HG03025 (cell line): ENCODE data around the gene EEF2K.

ENCODE experiments used
- ATAC-seq: cut with Tn5 transposase; IDR thresholded peaks from one replicate; pipeline ENCODE4 v1.9.1; 2021; ENCODE audit warnings: mild to moderate bottlenecking, moderate library complexity; ENCODE audit not compliant: unreplicated experiment, low FRiP score

EEF2K gene

GRCh38 chr16:22326771-22327445 is 120.8 kb downstream of the EEF2K start:
- no peak for ATAC-seq

- ATAC-seq, result no peak
Observed at GRCh38 chr16:22327446-22327775, 121.3 kb downstream of the EEF2K start.

- ATAC-seq, result no peak
Observed at GRCh38 chr16:22328081-22328725, 122.1 kb downstream of the EEF2K start.

DNA sequence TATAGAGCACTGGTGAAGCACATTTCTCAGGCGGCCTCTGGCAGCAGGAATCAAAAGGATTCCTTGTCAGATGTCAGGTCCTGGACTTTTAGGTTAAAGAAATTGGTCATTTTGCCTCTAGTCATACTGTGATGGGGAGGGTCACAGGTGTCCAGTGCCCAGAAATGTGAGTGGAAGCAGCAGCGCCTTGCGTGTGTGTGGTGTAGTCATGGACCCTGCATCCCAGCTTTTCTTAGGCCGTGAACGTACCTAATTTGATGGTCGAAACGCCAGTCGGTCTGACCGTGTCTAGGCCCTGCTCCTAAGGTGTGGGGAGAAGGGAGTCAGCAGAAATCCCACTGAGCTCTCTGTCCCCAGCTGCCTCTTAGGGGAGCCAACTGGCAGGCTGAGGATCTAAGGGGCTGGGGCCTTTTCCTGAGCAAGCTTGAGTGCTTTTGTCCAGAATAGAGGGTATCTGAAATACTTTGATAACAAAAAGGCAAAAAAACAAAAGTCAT is 123.2 kb downstream of the EEF2K start:
- ATAC-seq, result no peak

GRCh38 chr16:22330326-22330725 is 124.2 kb downstream of the EEF2K start:
- ATAC-seq, result no peak

DNA sequence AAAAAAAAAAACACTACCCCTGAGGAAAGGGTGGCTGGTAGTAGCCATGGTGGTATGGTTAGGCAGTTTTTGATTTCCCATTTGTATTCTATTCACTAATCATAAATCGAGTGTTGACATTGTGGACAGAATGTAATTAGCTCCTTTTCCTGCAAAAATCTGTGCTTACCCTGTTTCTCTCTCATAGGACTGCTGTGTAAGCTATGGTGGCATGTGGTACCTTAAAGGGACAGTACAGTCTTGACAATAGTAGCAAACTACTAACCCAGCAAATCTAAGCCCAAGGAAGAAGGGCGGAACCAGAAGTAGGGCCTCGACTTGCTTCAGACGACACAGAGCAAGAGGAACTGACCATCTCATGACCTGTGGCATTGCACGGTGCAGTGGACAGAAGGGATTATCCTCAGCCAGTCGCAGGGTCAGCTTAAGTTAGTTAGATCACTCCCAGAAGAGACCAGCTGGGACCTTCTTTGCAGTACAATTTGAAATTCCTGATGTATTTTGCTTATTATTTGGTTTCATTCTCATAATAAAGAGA is 127.4 kb downstream of the EEF2K start:
- no peak for ATAC-seq

DNA sequence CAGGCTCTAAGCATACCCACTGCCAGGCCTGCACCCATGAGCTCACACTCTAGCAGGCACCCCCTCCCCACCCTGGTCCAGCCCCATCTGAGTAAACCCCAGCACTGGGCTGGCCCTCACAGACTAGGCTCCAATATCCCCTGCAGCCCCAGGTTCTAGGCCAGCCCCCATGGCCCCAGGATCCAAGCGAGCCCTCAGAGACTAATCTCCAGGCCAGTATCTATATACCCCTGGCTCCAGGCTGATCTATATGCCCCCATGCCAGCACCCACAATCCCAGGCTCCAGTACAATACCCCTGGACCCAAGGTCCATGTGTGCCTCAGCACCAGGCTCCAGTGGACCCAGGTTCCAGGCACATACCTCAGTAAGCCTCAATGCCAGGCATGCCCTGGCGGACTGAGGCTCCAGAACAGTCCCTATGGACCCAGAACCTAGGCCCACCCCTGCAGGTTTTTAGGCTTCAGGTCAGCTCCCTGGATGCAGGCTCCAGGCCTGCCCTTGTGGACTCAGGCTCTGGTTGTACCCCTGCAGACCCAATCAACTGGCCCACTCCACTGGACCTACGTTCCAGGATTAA is 129.7 kb downstream of the EEF2K start:
- no peak for ATAC-seq

DNA sequence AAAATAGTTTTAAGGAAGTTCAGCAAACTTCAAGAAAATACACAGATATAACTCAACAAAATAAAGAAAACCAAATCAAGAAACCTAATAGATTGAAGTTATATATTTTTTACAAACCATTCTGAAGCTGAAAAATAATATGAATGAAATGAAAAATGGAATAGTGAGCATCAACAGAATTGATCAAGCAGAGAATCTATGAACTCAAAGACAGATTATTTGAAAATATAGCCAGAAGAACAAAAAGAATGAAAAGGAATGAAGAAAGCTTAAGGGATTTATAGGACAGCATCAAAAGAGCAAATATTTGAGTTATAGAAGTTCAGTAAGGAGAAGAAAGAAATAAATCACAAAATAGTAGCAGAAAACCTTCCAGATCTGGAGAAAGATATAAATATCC is 130.5 kb downstream of the EEF2K start:
- no peak for ATAC-seq

GRCh38 chr16:22337045-22337444 is 131.0 kb downstream of the EEF2K start:
- ATAC-seq, result no peak

DNA sequence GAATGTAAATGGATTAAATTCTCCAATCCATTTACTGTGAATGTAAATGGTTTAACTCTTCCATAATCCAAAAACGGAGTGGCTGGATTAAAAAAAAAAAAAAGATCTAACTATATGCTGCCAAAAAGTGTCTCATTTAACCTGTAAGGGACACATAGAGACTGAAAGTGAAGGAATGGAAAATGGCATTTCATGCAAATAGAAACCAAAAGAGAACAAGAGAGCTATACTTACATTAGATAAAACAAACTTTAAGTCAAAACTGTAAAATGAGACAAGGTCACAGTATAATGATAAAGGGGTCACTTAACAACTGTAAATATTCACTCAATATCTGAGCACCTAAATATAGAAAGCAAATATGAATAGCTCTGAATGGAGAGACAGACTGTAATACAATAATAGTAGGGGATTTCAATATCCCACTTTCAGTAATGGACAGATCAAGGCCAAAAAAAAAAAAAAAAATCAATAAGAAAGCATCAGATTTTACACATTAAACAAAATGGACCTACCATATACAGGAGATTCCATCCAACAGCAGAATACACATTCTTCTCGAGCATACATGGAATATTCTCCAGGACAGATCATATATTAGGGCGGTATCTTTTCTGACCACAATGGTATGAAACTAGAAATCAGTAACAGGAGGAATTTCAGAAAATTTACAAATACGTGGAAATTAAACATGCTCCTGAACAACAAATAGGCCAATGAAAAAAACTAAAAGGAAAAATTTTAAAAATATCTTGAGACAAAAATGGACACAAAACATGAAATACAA is 132.0 kb downstream of the EEF2K start:
- ATAC-seq, result no peak
